Adipose tissue (tissue), 3 donors: Measurements from ENCODE around the gene ENHO. TPM values are rescaled to one million over a fixed set of nuclear protein-coding genes. Genes with fewer than 3 reads are reported as not detected.

Source experiments
- H3K27ac ChIP-seq: one replicate; pipeline ENCODE4 v1.5.1; 2013; ENCODE audit warnings: low read depth, low read length
- WGBS, 3 donors: extraction: QIAGEN DNeasy Blood & Tissue Kit; methylation state at CpG; one replicate each; pipeline ENCODE4 v1.1.7; 2013; 5-methylcytosine and 5-hydroxymethylcytosine counted together
- polyA plus RNA-seq, 3 donors: library from polyadenylated mRNA; stranded (reverse); fragments of 200-250 nt; gene quantifications; one replicate each; pipeline ENCODE4 v1.2.3, GENCODE V29; 2013
- donor health status: healthy with polysubstance abuse.
- donor health status: Bipolar disorder and iron deficiency.
- donor health status: healthy.

Gene ENHO
- polyA plus RNA-seq, 3 donors: 1.1 to 2.7 (median 1.3) TPM

GRCh38 chr9:34514816-34515215, 8.0 kb downstream of the ENHO start:
- WGBS, 3 donors: 81 to 91% (median 90%) methylated on average over 3 of the region's 3 CpGs
- no peak overlapping the region for H3K27ac ChIP-seq

GRCh38 chr9:34514401-34514800, 8.4 kb downstream of the ENHO start:
- H3K27ac ChIP-seq: no peak overlapping the region
- WGBS, 3 donors: 89 to 91% (median 91%) methylated on average over 8 of the region's 8 CpGs

GRCh38 chr9:34513567-34514214, 9.1 kb downstream of the ENHO start:
- 58 to 76% (median 72%) methylated on average over 2 of the region's 2 CpGs for WGBS, 3 donors
- no peak overlapping the region for H3K27ac ChIP-seq

GRCh38 chr9:34512131-34513078, 10.4 kb downstream of the ENHO start:
- no peak overlapping the region for H3K27ac ChIP-seq
- whole genome bisulfite sequencing, 3 donors: 66 to 79% (median 78%) methylated on average over 9 of the region's 9 CpGs

- 68 to 80% (median 72%) methylated on average over 13 of the region's 13 CpGs for WGBS, 3 donors
Observed at GRCh38 chr9:34510497-34511468, 12.0 kb downstream of the ENHO start.

GRCh38 chr9:34508951-34509350, 13.8 kb downstream of the ENHO start:
- WGBS, 3 donors: 75 to 98% (median 96%) methylated on average over 3 of the region's 3 CpGs
- no peak overlapping the region for H3K27ac ChIP-seq

More at GRCh38 chr9:34510497-34511468, 12.0 kb downstream of the ENHO start:
- H3K27ac ChIP-seq: no peak overlapping the region

- no peak overlapping the region for H3K27ac ChIP-seq
- 88 to 92% (median 92%) methylated on average over 3 of the region's 3 CpGs for WGBS, 3 donors
Observed at GRCh38 chr9:34508463-34508862, 14.3 kb downstream of the ENHO start.

- H3K27ac ChIP-seq: no peak overlapping the region
Observed at GRCh38 chr9:34507966-34508365, 14.8 kb downstream of the ENHO start.

GRCh38 chr9:34507556-34507955, 15.2 kb downstream of the ENHO start:
- 81 to 86% (median 84%) methylated on average over 5 of the region's 5 CpGs for WGBS, 3 donors
- no peak overlapping the region for H3K27ac ChIP-seq

GRCh38 chr9:34506623-34507022, 16.2 kb downstream of the ENHO start:
- H3K27ac ChIP-seq: no peak overlapping the region
- 87 to 94% (median 90%) methylated on average over 7 of the region's 7 CpGs for WGBS, 3 donors

GRCh38 chr9:34505370-34506120, 17.2 kb downstream of the ENHO start:
- 81 to 88% (median 88%) methylated on average over 5 of the region's 5 CpGs for WGBS, 3 donors
- H3K27ac ChIP-seq: no peak overlapping the region

- no peak overlapping the region for H3K27ac ChIP-seq
Observed at GRCh38 chr9:34503406-34503805, 19.4 kb downstream of the ENHO start.

GRCh38 chr9:34502891-34503290, 19.9 kb downstream of the ENHO start:
- WGBS, 3 donors: 61 to 84% (median 83%) methylated on average over 6 of the region's 6 CpGs
- H3K27ac ChIP-seq: no peak overlapping the region

GRCh38 chr9:34502471-34502870, 20.3 kb downstream of the ENHO start:
- H3K27ac ChIP-seq: no peak overlapping the region

GRCh38 chr9:34501889-34502425, 20.8 kb downstream of the ENHO start:
- WGBS, 3 donors: 30 to 33% (median 32%) methylated on average over 5 of the region's 5 CpGs
- H3K27ac ChIP-seq: no peak overlapping the region

More at GRCh38 chr9:34502471-34502870, 20.3 kb downstream of the ENHO start:
- 41 to 67% (median 54%) methylated on average over 10 of the region's 10 CpGs for WGBS, 3 donors

- H3K27ac ChIP-seq: no peak overlapping the region
Observed at GRCh38 chr9:34501372-34501771, 21.4 kb downstream of the ENHO start.

GRCh38 chr9:34500623-34501267, 22.0 kb downstream of the ENHO start:
- WGBS, 3 donors: 2 to 3% (median 3%) methylated on average over 6 of the region's 6 CpGs
- no peak overlapping the region for H3K27ac ChIP-seq

More at GRCh38 chr9:34501372-34501771, 21.4 kb downstream of the ENHO start:
- 42 to 92% (median 70%) methylated on average over 1 to 2 of the region's 2 CpGs for WGBS, 3 donors
